Endothelial cell of umbilical vein (primary cell): Measurements from ENCODE around the gene TMEM270.

ENCODE experiments used
- CTCF ChIP-seq, 2 donors: IDR thresholded peaks; 1 replicate in 1 of 2; 2 replicates in 1 of 2; pipeline ENCODE4 v1.5.1; 2011; ENCODE audit warnings: low read length in 2 of 2, mild to moderate bottlenecking in 2 of 2, moderate library complexity in 2 of 2, control low read depth in 1 of 2, inconsistent platforms in 1 of 2, low read depth in 1 of 2; ENCODE audit not compliant: insufficient read depth in 1 of 2; ENCODE audit errors: extremely low read depth in 1 of 2
- EZH2 ChIP-seq: IDR thresholded peaks from 2 replicates; pipeline ENCODE4 v1.6.1; 2012; ENCODE audit warnings: borderline replicate concordance, low read depth, mild to moderate bottlenecking, moderate library complexity, low read length, inconsistent platforms; ENCODE audit not compliant: severe bottlenecking
- JUN ChIP-seq: IDR thresholded peaks from 2 replicates; pipeline ENCODE4 v1.6.1; 2011; ENCODE audit warnings: borderline replicate concordance, low read depth; ENCODE audit not compliant: insufficient read length, insufficient read depth
- MAX ChIP-seq: IDR thresholded peaks from 2 replicates; pipeline ENCODE4 v1.6.1; 2011; ENCODE audit not compliant: insufficient read depth, insufficient read length
- MYC ChIP-seq: IDR thresholded peaks from one replicate; pipeline ENCODE4 v1.6.1; 2011; ENCODE audit warnings: mild to moderate bottlenecking, low read depth, low read length
- POLR2A ChIP-seq: IDR thresholded peaks from 2 replicates; pipeline ENCODE4 v1.6.1; 2012; ENCODE audit warnings: low read depth, mild to moderate bottlenecking, control low read depth, low read length
- POLR2AphosphoS5 ChIP-seq: IDR thresholded peaks from 2 replicates; pipeline ENCODE4 v1.6.1; 2012; ENCODE audit warnings: low read depth, mild to moderate bottlenecking, control low read depth, low read length, moderate library complexity; ENCODE audit not compliant: insufficient read depth

- TF ChIP-seq CTCF (IDR thresholded peaks at IDR 0.05; ENCODE audit: extremely low read depth in 1 of 2, insufficient read depth in 1 of 2, low read depth in 1 of 2, low read length in 2 of 2) (no peak), EZH2 (no peak), POLR2A (no peak), MYC (no peak), POLR2AphosphoS5 (no peak), JUN (no peak), MAX (no peak)
These were observed 40.4 kb downstream of the TMEM270 start for GRCh38 chr7:73901231-73901822.
